ENCODE results near the gene KRTAP10-2.
"Not testable (repeated sequence)": the region's sequence is repeated elsewhere in the genome, so short reads cannot be mapped to it uniquely, and the experiment has no call there.

KRTAP10-2 gene

DNA sequence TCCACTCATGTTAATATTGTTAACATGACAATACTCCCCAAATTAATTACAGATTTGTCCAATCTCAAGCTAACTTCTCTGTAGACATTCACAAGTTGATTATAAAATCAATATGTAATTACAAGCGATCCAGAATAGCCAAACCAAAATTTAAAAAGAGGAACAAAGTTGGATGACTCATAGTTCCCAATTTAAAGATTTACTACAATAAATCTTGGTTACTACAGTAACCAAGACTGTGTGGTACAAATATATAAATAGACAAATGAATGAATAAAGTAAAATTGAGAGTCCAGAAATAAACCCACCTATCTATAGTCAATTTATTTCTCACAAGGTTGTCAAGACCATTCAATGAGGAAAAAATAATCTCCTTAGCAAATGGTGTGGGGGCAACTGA, 15.1 kb upstream of the KRTAP10-2 start:
- DNase-seq: no peak

DNA sequence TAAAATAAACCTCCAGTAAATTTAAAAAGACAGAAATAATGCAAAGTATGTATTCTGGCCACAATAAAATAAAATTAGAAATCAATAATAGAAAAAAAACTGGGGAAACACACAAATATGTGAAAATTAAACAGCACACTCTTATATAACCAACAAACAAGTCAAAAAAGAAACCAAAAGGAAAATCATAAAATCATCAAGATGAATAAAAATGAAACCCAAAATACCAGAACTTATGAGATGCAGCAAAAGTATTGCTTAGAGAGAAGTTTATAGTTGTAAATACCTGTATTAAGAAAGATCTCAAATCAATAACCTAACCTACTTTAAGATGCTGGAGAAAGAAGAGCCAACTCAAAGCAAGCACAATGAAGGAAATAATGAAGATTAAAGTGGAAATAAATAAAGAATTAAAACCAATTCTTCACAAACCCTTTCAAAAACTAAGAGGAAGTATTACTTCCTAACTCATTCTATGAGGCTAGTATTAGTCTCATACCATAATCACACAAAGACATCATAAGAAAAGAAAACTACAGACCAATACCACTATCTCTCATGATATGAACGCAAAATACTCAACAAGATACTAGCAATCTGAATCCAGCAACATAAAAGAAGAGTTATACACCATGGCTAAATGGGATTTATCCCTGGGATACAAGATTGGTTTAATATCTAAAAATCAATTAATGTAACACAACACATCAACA, 13.7 kb upstream of the KRTAP10-2 start:
- DNase-seq: no peak

DNA sequence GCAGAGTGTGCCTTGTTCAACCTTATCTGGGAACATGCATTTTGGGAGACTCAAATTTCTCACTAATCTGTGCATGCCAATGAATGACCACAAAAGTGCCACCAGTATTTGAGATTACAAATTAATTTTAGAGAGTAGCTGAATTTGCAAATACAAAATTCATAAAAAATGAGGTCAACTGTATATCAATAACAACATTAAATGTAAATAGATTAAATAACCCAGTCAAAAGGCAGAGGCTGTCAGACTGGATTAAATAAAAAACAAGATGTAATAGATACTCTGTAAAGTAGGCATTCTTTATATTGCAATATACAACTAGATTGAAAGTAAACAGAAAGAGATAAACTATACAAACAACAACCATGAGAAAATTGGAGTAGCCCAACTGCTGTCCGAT, 12.8 kb upstream of the KRTAP10-2 start:
- no peak for DNase-seq

DNA sequence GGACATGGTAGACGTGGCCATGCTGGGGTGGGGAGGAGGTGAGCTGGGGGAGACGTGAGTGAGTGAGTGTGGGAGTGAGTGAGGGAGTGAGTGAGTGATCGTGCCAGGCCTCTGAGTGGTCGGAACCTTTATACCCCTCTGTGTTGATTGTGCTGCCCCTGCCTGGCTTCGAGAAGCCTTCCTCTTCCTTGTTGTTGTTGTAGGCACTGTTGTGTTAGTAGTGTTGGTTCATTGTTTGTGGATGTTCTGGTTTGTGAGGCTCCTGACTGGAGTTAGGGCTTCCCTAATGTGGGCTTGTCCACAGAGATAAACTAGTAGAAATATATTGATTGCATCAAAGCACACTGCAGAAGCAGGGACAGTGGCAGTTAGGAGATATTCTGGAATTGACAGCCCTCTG, 7.4 kb upstream of the KRTAP10-2 start, which contains the start of gene KRTAP10-3:
KRTAP10-3 (minus strand) TSS at position 101 of the 400 bp plus-strand sequence; CDS start at position 21, 80 bp downstream.
- no peak for DNase-seq

DNA sequence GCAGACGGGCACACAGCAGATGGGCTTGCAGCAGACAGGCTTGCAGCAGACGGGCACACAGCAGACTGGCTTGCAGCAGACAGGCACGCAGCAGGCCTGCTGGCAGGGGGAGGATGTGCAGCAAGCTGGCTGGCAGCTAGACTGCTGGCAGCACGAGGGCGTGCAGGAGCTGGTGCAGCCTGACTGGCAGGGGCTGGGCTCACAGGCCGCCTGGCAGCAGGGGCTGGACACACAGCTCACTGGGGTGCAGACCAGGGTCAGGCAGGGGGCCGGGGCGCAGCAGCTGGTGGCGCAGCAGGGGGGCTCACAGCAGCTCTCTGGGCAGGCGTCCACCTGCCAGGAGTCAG, 7.0 kb upstream of the KRTAP10-2 start:
- not testable (repeated sequence) for DNase-seq

DNA sequence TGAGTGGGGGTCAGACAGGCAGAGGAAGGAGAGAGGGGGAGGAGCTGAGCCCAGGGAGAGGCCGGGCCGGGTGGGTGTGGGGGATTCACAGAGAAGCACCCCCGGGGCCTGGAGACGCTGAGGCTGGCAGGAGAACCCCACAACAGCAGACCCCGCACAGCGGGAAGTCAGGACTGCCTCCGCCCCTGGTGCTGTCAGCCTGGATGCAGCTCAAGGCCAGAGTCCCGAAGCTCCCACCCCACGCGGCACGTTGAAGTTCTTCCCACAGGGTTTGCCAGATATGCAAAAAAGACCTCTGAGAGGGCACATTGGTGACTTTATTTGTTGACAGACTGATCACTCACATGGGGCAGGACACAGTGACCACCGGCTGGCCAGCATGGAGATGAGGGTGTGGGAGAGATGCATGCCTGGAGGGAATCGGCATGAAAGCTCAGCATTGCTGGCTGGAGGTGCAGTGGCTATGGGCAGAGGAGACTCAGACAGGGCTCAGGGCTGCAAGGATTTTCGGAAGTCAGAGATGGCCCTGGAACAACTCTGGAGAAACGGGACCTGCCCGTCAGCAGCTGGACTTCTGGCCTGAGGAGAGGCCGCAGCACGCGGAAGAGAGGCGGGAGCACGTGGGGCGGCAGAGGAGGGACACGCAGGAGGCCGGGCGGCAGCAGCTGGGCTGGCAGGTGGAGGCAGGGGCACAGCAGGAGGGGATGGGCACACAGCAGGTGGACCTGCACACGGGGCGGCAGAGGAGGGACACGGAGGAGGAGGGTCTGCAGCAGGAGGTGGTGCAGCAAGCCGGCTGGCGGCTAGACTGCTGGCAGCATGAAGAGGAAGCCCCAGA, 6.4 kb upstream of the KRTAP10-2 start:
- no peak for DNase-seq

DNA sequence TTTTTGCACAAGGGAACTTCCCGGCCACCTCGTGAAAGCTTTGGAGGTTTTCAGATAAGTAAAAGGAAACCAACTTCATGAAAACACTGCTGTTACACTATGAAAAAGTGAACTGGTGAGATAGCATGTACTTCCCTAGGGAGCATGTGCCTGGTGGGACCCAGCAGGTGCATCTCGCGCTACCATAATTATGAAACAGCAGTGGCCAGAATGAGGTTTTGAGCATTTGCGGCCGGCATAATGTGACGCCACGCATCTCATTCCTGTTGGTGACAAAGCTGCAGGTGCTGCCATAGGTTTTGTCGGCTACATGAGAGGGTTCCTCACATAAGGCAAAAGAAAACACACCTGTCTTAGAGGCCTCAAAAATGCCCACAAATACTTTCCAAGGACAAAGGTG, 5.6 kb upstream of the KRTAP10-2 start:
- no peak for DNase-seq

DNA sequence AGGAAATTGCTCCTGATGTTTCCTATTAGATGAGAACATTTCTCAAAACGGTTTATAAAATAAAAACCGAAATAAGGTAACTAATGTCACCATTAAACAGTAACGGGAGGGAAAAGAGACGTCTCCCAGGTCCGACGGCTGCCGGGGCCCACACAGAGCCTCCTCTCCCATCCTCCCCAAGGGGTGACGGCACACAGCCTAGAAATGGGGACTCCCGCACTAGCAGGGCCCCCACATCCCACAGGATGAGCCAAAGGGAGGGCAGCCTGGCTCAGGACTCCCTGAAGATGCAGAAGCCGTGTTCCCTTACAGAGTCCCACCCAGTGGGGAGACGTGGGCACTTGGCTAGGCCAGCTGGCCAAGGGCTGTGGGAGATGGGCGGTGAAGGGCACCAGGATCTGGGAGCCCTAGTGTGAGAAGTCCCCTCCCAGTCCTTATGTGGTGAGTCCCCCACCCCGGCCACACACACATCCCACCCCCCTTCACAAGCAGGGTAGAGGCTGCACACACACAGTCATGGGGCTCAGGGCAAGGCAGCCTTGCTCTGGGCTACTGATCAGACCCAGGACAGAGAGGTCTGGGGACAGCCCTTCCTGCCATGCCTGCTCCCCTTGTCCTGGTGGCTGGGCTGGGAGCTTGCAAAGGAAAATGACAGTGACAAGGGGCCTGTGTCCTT, 4.0 kb upstream of the KRTAP10-2 start:
- DNase-seq: no peak

DNA sequence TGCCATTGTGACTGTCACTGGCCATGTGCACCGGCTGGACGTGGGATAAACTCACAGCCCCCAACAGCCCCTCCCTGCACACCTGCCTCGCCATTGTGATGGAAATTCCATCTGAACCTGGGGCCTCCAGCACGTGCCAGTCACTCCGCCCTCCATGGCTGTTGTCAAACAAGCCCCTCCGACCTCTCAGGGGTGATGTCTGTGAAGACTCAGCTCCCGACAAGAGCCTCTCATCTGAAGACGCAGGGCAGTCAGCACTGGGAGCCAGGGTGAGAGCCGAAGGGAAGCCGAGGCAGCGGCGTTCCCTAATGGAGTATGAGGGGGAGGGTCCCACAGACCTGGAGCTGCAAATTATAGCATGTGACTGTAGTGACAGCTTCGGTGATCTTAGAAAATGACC, 1.4 kb upstream of the KRTAP10-2 start:
- no peak for DNase-seq

DNA sequence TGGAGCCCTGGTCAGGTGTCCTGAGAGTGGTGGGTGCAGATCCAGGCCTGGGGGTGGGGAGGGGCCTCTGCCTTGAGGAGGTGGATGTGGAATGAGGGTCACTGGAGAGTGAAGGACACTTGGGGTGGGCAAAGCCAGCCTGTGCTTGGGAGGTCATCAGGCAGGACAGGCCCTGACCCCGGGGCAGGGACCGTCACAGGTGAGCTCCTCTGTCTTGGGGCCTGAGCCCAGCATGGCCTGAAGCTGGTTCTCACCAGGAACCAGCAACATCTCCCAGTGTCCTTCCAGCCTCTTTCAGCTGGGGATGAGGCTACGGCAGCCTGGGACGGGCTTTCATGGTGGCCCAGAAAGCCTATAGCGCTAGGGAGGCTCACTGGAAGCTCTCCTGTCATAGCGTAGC, 831 bp upstream of the KRTAP10-2 start:
- DNase-seq: no peak

DNA sequence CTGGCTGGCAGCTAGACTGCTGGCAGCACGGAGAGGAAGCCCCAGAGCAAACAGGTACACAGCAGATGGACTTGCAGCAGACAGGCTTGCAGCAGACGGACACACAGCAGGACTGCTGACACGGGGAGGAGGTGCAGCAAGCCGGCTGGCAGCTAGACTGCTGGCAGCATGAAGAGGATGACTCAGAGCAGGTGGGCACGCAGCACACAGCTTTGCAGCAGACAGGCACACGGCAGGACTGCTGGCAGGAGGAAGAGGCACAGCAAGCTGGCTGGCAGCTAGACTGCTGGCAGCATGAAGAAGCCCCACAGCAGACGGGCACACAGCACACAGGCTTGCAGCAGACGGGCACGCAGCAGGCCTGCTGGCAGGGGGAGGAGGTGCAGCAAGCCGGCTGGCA, 498 bp downstream of the KRTAP10-2 start:
- DNase-seq: no peak

DNA sequence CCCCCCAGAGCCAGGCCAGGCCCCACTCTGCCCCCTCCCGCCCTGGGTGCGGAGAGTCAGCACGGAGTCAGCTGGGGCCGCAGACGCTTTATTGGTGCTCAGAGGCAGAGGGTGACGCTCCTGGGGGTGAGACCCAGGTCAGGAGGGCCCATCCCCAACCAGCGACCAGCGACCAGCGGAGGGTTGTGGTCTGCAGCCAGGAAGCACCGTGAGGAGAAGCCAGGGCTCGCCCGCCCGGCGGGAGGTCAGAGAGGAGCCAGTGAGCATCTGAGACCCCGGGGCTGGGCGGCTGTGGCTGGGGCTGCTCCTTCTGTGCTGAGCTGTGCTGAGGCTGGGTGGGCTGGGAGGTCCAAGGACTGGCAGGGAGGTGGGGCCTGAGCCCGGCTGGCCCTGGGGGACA, 1.0 kb downstream of the KRTAP10-2 start:
- not testable (repeated sequence) for DNase-seq

DNA sequence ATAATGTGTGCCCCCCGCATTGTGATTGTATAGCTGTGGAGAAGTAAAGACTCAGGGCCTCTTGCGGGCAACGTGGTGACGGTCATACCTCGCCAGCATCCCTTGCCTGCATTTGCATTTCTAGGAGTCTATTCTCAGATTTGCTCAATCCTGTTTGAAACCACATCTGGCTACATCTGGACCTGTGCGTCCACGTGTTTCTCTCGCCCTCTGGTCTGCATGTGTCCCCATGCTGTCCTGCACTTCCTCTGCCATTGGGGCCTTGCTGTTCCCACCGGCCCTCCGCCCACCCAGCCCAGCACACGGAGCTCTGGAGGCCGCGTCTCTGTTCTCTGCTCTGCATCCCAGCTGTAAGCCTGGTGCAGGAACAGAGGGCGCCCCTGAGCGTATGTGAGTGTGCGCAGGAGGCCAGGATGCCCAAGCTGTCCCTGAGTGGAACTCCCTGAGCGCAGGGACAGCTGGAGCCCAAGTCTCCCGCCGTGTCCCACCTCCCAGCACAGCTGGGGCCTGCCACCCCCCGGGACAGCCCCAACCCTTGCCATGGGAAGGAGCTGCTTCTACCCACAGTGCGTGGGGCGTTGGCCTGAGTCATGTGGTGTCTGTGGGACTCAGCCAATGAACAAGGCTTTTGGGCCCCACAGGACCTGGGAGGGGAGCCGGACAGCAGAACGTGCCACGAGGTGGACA, 1.6 kb downstream of the KRTAP10-2 start:
- no peak for DNase-seq

DNA sequence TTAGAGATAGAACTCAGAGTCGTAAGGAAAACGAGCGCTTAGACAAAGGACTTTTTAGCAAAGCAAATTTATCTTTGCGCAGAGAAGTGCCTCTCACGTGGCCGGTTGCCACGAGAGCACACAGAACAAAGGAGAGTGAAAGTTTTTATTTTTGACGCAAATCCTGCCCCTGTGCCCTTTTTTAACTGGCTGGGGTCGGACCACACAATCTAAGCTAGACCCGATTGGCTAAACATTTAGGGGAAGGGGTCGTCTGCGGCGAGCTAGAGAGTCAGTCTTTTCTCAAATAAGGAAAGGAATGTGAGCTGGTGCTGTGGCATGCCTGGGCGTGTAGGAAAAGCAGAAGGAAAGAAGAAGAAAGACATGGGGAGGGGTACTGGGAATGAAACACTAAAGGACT, 2.4 kb downstream of the KRTAP10-2 start:
- no peak for DNase-seq

DNA sequence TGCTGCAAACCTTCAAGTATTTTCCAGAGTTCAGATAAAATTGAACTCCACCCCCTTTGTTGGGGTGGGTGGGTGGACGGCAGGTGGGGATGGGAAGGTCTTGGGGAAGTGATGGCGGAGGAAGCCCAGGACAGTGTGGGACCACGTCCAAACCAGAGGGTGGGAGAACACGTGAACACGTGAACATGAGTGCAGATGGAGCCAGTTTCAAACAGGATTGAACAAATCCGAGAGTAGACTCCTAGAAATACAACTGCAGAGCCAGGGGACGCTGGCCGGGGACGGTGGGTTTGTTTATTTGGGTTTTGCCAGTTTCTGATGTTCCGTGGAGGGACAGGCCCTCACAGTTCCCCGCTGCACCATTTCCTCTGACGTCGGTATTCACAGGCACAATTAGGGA, 2.9 kb downstream of the KRTAP10-2 start:
- DNase-seq: no peak

DNA sequence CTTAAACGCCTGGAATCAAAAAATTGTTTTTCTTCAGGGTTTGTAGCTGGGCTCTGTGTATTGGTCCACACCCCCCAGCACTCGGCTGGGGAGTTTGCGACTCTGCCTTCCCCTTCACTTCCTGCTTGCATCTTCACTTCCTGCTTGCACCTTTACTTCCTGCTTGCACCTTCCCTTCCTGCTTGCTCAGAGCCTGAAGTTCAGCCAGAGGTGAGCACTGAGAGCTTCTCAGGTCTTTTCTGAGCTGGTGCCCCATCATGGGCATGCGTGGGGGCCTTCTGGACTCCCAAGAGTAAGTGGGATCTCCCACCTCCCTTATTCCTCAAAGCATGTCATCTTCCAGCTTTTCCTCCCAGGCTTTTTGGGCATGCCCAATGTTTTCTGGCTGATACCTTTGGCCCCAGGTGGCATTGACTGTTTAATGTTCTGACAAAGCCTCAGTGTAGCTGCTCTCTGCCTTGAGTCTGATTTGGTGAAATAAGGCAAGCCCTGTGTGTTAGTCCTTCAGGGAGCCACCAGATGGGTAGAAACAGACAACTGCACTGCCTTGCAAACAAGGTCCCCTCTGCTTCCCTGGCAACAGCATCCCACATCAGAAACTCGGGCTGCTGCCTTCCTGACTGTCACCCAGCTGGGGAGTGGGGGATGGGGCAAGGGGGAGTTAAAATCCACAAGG, 3.5 kb downstream of the KRTAP10-2 start:
- peak in 2 of 5 experiments; percentile 32 to 64 for DNase-seq

DNA sequence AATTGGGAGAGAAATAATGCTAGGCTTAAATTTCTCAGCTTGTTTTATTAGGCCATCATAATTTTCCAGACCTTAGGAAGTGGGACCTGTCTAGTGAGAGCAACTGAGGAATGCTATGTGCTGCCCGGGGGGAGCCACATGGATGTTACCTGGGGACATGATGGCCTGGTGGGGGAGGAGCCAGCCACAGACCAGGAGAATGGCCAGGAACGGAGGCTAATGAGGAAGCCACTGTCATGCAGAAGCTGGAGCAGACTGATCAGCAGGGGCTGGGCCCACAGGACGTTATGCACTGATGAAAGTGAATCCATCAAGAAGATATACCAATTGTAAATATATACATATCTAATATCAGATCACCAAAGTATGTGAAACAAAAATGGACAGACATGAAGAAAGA, 6.7 kb downstream of the KRTAP10-2 start:
- DNase-seq: no peak

DNA sequence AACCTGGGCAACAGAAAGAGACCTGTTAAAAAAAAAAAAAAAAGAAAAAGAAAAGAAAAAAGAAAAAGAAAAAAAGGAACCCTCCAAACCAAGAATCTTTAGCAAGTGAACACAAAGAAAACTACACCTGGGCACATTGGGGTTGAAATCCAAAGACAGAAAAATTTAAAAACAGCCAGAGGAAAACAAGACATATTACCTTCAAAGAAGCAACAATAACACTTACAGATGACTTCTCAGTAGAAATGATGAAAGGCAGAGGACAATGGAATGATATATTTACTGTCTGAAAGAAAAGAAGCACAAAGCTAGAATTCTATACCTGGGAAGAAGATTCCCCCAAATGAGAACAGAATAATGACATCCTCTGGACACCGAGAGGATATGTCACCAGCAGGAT, 8.6 kb downstream of the KRTAP10-2 start:
- DNase-seq: no peak

DNA sequence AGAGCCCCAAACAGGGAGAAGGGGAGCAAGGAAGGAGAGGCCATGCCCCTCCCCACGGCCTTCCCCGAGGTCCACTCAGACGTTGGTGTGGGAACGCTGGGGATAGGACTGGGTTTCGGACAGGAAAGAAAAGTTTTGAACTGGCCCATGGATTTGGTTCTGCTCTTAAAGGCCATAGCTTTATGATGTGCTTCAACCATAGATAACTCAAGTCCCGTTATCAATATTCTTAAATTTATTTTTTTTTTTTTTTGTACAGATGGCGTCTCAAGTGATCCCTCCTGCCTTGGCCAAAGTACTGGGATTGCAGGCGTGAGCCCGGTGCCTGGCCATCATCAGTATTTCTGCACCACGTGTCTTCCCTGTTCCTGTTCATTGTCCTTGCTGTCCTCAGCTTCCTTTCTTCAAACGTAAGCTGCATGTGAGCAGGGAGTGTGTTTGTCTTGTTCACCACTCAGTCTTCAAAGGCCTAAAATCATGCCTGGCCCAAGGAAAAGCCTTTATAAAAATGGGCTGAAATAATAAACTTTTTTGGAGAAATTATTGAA, 10.5 kb downstream of the KRTAP10-2 start:
- DNase-seq: no peak

DNA sequence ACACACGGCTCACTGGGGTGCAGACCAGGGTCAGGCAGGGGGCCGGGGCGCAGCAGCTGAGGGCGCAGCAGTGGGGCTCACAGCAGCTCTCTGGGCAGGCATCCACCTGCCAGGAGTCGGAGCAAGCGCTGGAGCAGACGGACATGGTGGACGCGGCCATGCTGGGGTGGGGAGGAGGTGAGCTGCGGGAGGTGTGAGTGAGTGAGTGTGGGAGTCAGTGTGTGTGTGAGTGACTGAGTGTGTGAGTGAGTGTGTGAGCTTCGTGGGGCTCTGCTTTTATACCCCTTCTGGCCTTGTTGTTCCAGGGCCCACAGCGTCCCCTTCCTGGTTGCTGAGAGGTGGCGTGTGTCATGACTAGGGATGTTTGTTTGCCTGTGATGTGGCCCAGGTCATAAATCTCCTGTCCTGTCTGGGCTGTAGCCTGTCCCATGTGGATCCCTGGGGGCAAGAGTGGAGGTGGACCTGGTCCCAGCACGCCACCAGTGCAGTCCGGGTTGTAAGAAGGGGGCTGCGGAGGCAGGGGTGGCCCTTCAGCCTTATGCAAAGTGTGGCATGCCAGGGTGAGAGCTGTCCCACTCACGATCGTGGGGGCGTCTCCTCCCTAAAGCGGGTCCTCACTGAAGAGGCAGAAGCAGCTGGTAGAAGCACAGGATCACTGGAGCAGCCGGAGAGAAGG, 11.2 kb downstream of the KRTAP10-2 start, which contains the start of gene KRTAP10-1:
KRTAP10-1 (minus strand) TSS at position 205 of the 676 bp plus-strand sequence; CDS start at position 160, 45 bp downstream.
- no peak for DNase-seq

DNA sequence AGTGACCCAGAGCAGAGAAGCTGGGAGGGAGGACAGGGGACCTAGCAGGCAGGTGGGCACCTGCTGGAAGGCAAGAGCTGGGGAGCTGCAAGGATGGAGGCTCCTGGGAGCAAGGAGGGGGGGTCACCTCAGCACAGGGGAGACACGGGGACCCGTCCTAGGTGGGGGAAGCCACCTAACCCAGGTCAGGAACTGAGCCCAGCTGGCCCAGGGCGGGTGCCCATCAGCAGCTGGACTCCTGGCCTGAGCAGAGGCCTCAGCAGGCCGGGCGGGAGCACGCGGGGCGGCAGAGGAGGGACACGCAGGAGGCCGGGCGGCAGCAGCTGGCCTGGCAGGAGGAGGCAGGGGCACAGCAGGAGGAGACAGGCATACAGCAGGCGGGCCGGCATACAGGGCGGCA, 12.3 kb downstream of the KRTAP10-2 start:
- no peak for DNase-seq
